Activated T-cell treated with anti-CD3 and anti-CD28 coated beads, Interleukin-2, amount 50 U/mL, for 72 hours (primary cell): Measurements from ENCODE around the gene VWA3B. TPM values are rescaled to one million over a fixed set of nuclear protein-coding genes. Genes with fewer than 3 reads are reported as not detected.
"Not testable (repeated sequence)": the region's sequence is repeated elsewhere in the genome, so short reads cannot be mapped to it uniquely, and the experiment has no call there.

Source experiments
- ATAC-seq, 2 donors: fragments of 150-1000 bp; cut with Tn5 transposase; replicated peaks in 1 of 2; 2 replicates each; pipeline ENCODE4 v1.10.0; 2021; ENCODE audit warnings: moderate library complexity in 2 of 2, mild to moderate bottlenecking in 1 of 2
- DNase-seq, 2 donors: peaks; one replicate each; pipeline ENCODE4 v3.0.0; 2021 to 2022; ENCODE audit warnings: mixed read lengths in 1 of 2
- H3K27ac Mint-ChIP-seq: one replicate; pipeline ENCODE4 v1.8.0; 2022; ENCODE audit warnings: mild to moderate bottlenecking, moderate library complexity, mixed read lengths
- H3K27me3 Mint-ChIP-seq: one replicate; pipeline ENCODE4 v1.8.0; 2022; ENCODE audit warnings: low read depth, mixed read lengths
- H3K36me3 Mint-ChIP-seq, 2 donors: one replicate each; pipeline ENCODE4 v1.8.0; 2022; ENCODE audit warnings: mixed read lengths in 2 of 2, mild to moderate bottlenecking in 1 of 2; ENCODE audit not compliant: insufficient read depth in 2 of 2
- H3K4me1 Mint-ChIP-seq: one replicate; pipeline ENCODE4 v1.8.0; 2022; ENCODE audit warnings: low read depth, mixed read lengths
- H3K4me3 Mint-ChIP-seq, 2 donors: one replicate each; pipeline ENCODE4 v1.8.0; 2022; ENCODE audit warnings: mild to moderate bottlenecking in 2 of 2, mixed read lengths in 2 of 2, moderate library complexity in 2 of 2
- H3K9me3 Mint-ChIP-seq, 2 donors: one replicate each; pipeline ENCODE4 v1.8.0; 2022; ENCODE audit warnings: mixed read lengths in 2 of 2
- total RNA-seq, 2 donors: library from RNA; stranded (reverse); gene quantifications; one replicate each; pipeline ENCODE4 v1.2.3, GENCODE V29; 2022

The VWA3B gene
- total RNA-seq, 2 donors from 2014 or later = 0.19 to 0.21 TPM

DNA sequence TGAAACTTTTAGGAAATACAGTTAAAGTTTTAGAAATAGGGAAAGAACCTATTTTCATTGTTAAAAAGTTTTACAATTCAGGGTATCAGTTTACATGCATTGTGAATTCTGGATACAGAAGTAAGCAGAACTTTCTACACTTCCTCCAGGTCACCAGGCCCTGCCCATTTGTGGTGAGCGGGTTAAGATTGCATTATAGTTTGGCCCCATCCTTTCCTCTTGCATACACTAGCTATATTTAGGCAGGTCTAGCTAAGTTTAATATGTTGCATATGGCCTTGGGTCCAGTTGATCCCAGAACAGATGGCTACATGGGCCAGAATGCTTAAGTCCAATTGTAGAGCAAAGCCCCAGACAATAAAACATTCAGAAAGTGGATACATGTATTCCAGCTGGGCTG, 4.8 kb downstream of the VWA3B start:
- Mint-ChIP-seq H3K9me3 (peaks cover 6 to 10% of the 10 kb centered on the region in 2 donors), H3K4me1 (peaks cover 12% of the 10 kb centered on the region), H3K27me3 (peaks cover 10% of the 10 kb centered on the region), H3K27ac (no peak overlapping the region), H3K4me3 (no peak overlapping the region), H3K36me3 (peaks cover 7 to 10% of the 10 kb centered on the region in 2 donors)
- DNase-seq (no peak), ATAC-seq (no peak)

DNA sequence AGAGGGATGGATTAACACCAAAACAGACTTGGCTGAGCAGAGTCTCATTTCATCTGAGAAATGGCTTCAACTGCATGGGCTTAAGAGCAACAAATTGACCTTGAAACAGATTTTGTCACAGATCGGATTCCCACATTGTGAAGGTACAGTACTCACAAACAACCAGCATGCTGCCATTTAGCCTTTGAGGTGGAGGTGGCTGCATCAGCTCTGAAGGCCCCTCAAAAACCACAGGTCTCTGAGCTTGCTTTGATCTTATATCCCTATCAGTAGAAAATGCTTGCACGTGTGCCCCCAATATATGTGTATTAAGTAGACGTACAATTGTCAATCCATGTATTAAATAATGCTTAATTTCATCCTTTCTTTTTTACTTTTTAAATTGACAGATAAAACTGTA, 6.2 kb downstream of the VWA3B start:
- Mint-ChIP-seq H3K27ac (no peak overlapping the region), H3K27me3 (peaks cover 6% of the 10 kb centered on the region), H3K36me3 (peaks cover 10% of the 10 kb centered on the region in 2 donors), H3K4me1 (no peaks in the 10 kb centered on the region), H3K9me3 (peaks cover 8 to 13% of the 10 kb centered on the region in 2 donors), H3K4me3 (no peak overlapping the region)
- DNase-seq (no peak), ATAC-seq (no peak)

DNA sequence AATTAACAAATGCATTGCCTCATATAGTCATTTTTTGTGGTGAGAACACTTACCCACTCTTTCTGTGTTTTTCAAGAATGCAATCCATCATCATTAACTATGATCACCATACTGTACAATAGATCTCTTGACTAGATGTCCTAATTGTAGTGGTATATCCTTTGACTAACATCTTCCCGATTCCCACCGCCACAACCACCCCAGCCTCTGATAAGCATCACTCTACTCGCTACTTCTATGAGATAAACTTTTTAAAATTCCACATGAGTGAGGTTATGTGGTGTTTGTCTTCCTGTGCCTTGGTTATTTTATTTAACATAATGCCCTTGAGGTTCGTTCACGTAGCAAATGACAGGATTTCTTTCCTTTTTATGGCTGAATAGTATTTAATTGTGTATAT, 6.6 kb downstream of the VWA3B start:
- no peak overlapping the region for H3K4me3 Mint-ChIP-seq
- peaks cover 8% of the 10 kb centered on the region for H3K27me3 Mint-ChIP-seq
- H3K27ac Mint-ChIP-seq = no peak overlapping the region
- H3K4me1 Mint-ChIP-seq = no peaks in the 10 kb centered on the region
- ATAC-seq (no peak), DNase-seq (no peak)
- H3K36me3 Mint-ChIP-seq = peaks cover 10 to 13% of the 10 kb centered on the region in 2 donors
- H3K9me3 Mint-ChIP-seq = peaks cover 11 to 13% of the 10 kb centered on the region in 2 donors

DNA sequence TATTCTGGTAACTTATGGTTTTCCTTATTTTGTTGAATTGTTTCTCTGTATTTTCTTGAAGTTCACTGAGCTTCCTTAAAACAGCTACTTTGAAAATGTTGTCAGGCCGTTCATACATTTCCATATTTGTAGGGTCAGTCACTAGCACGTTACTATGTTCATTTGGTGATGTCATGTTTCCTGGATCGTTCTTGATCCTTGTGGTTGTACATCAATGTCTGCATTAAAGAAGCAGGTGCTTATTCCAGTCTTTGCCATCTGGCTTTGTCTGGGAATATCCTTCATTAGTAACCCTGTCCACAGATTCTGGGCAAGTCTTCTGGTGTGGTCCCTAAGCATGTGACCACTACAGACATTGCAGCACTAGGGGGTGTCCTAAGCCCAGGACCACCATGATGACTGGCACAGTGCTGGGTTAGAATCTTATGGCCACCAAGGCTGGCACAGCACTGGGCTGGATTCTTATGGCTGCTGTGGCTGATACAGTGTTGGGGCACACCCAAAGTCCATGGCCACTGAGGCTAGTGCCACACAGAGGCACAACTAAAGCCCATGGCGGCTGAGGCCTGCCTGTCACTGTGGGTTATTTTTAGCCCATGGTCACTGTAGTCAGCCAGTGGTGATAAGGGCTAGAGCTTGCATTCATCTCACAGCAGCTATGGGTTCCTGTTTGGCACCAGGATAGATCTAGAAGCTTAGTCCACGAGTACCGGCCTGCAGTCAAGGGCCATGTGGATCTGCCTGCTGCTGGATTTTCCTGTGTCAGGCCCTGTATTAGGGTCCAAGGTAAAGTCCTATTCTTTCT, 13.2 kb downstream of the VWA3B start:
- Mint-ChIP-seq H3K27ac (no peak overlapping the region), H3K27me3 (peaks cover 18% of the 10 kb centered on the region)

DNA sequence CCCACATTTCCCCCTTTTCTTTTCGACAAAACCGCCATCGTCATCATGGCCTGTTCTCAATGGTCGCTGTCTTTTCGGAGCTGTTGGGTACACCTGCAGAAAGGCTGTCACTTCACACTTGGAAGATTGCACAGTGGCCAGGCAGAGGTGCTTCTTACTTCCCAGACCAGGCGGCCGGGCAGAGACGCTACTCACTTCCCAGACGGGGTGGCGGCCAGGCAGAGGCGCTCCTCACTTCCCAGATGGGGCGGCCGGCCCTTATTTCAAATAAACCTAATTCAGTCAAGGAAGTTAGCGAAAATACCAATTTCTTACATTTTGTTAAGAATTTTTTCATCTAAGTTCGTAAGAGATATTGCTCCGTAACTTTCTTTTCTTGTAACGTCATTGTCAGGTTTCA, 15.3 kb downstream of the VWA3B start:
- H3K9me3 Mint-ChIP-seq = peaks cover 5 to 10% of the 10 kb centered on the region in 2 donors
- not testable (repeated sequence) for ATAC-seq, DNase-seq, H3K4me3 Mint-ChIP-seq, H3K36me3 Mint-ChIP-seq, H3K27ac Mint-ChIP-seq, H3K4me1 Mint-ChIP-seq
- H3K27me3 Mint-ChIP-seq = peaks cover 18% of the 10 kb centered on the region

More for the DNA sequence above, 13.2 kb downstream of the VWA3B start:
- H3K9me3 Mint-ChIP-seq = peaks cover 10 to 17% of the 10 kb centered on the region in 2 donors
- peaks cover 8 to 18% of the 10 kb centered on the region in 2 donors for H3K36me3 Mint-ChIP-seq
- no peaks in the 10 kb centered on the region for H3K4me1 Mint-ChIP-seq
- DNase-seq (no peak), ATAC-seq (no peak)
- no peak overlapping the region for H3K4me3 Mint-ChIP-seq

DNA sequence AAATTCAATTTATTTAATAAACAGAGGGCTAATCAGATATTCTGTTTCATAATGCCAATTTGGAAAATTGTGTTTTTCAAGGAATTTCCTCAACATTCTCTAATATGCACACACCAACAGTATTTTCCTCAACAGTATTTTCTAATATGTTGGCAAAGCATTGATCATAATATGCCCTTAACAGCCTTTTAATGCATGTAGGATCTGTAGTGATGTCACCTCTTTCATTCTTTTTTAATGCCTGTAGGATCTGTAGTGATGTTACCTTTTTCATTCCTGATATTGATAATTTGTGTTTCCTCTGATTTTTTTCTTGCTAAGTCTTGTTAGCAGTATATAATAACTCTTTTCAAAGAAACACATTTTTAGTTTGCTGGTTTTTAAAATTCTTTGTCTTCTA, 15.9 kb downstream of the VWA3B start:
- Mint-ChIP-seq H3K4me3 (no peak overlapping the region), H3K27me3 (peaks cover 21% of the 10 kb centered on the region), H3K4me1 (no peaks in the 10 kb centered on the region), H3K36me3 (peaks cover 1 to 8% of the 10 kb centered on the region in 2 donors), H3K9me3 (peaks cover 4 to 10% of the 10 kb centered on the region in 2 donors), H3K27ac (no peak overlapping the region)
- no peak for ATAC-seq
- DNase-seq = no peak

DNA sequence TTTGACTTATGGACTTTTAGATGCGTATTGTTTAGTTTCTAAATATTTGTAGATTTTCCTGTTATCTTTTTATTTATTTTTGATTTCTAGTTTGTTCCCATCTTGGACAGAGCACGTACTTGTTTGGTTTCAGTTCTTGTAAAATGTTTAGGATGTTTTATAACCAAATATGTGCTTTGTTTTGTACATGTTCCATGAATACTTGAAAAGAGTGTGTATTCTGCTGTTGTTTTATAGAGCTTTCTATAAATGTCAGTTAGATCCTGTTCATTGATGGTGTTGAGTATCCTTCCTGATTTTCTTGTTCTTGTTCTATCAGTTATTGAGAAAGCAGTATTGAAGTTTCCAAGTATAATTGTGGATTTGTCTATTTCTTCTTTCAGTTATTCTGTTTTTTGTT, 21.1 kb downstream of the VWA3B start:
- Mint-ChIP-seq H3K4me3 (no peak overlapping the region), H3K9me3 (peaks cover 7 to 12% of the 10 kb centered on the region in 2 donors), H3K27me3 (peaks cover 38% of the 10 kb centered on the region), H3K36me3 (peaks cover 3 to 14% of the 10 kb centered on the region in 2 donors), H3K27ac (no peak overlapping the region), H3K4me1 (no peaks in the 10 kb centered on the region)
- ATAC-seq = no peak
- DNase-seq = no peak

DNA sequence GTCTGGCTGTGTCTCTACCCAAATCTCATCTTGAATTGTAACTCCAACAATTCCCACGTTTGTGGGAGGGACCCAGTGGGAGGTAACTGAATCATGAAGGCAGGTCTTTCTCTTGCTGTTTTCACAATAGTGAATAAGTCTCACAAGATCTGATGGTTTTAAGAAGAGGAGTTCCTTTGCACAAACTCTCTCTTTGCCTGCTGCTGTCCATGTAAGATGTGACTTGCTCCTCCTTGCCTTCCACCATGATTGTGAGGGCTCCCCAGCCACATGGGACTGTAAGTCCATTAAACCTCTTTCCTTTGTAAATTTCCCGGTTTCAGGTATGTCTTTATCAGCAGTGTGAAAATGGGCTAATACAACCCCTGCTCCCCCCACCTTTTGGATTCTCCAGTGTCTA, 23.8 kb downstream of the VWA3B start:
- H3K27me3 Mint-ChIP-seq = peaks cover 38% of the 10 kb centered on the region
- no peak for ATAC-seq
- no peak for DNase-seq
- no peak overlapping the region for H3K27ac Mint-ChIP-seq
- no peaks in the 10 kb centered on the region for H3K4me1 Mint-ChIP-seq
- H3K4me3 Mint-ChIP-seq = no peak overlapping the region
- peaks cover 5 to 10% of the 10 kb centered on the region in 2 donors for H3K9me3 Mint-ChIP-seq
- peaks cover 3 to 13% of the 10 kb centered on the region in 2 donors for H3K36me3 Mint-ChIP-seq

DNA sequence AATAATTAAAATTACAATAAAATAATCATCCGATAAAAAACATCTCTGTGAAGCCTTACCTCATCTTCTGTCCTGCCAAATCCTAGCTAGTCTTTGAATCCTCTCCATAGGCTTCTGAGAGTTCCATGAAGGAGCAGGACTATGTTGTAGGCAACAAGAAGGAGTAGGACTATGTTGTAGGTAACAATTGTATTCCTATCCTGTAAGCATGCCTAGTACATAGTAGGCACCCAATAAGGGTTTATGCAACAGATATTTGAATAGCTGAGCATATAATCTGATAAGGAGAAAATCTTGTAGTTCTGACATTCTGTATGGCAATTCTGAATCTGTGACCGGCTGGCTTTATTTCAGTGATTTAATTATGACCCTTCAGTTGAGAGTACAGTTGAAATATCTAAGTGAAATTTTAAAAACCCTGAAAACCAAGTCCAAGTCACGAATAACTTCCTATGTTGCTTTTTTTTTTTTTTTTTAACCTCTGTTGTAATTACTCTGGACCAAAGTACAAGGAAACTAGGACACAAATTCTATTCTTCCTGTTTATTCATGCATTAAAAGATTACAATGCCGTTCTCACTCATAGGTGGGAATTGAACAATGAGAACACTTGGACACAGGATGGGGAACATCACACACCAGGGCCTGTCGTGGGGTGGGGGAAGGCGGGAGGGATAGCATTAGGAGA, 27.8 kb downstream of the VWA3B start:
- H3K4me1 Mint-ChIP-seq = no peaks in the 10 kb centered on the region
- H3K27ac Mint-ChIP-seq = no peak overlapping the region
- H3K9me3 Mint-ChIP-seq = peaks cover 5 to 8% of the 10 kb centered on the region in 2 donors
- peaks cover 40% of the 10 kb centered on the region for H3K27me3 Mint-ChIP-seq
- H3K4me3 Mint-ChIP-seq = no peak overlapping the region
- peaks cover 3 to 13% of the 10 kb centered on the region in 2 donors for H3K36me3 Mint-ChIP-seq
- no peak for DNase-seq
- ATAC-seq = no peak

DNA sequence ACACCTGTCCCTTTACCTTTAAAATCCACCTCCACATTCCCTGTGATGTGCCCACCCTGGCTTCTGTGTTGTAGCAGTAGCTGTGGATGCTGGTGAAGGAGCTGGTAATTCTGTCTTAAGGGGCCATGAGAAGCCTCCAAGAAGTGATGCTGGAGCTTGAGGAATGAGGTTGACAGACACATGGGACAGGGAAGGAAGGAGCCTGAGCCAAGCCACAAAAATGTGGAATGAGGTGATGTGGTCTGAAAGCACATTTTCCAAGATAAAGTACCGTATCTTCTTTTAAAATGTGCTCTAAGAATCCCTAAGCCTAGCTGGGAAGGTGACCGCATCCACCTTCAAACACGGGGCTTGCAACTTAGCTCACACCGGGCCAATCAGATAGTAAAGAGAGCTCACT, 31.2 kb downstream of the VWA3B start:
- Mint-ChIP-seq H3K4me1 (peaks cover 4% of the 10 kb centered on the region), H3K27ac (no peak overlapping the region), H3K9me3 (no peaks in the 10 kb centered on the region), H3K36me3 (no peaks in the 10 kb centered on the region), H3K4me3 (no peak overlapping the region), H3K27me3 (peaks cover 31% of the 10 kb centered on the region)
- DNase-seq = no peak
- no peak for ATAC-seq

DNA sequence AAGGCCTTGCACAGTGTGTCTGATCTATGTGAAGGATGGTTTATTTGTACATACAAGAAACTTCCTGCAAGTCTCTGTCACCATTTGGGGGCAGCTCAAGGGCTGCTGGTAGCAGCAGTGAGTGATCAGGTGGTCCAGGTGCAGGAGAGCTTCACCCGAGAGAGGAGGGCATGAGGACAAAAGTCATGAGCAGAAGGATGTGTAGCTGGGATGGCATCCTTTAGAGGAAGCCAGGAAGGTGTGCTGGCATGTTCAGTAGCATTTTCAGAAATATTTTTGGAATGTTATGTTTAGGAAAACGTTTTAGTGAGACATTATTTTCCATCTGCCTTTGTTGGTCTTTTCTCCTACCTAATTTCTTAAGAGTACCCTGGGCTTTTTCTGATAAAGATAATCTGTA, 31.9 kb downstream of the VWA3B start:
- Mint-ChIP-seq H3K36me3 (no peaks in the 10 kb centered on the region), H3K4me3 (no peak overlapping the region), H3K4me1 (peaks cover 9% of the 10 kb centered on the region), H3K9me3 (no peaks in the 10 kb centered on the region), H3K27me3 (peaks cover 33% of the 10 kb centered on the region), H3K27ac (no peak overlapping the region)
- ATAC-seq = no peak
- no peak for DNase-seq

DNA sequence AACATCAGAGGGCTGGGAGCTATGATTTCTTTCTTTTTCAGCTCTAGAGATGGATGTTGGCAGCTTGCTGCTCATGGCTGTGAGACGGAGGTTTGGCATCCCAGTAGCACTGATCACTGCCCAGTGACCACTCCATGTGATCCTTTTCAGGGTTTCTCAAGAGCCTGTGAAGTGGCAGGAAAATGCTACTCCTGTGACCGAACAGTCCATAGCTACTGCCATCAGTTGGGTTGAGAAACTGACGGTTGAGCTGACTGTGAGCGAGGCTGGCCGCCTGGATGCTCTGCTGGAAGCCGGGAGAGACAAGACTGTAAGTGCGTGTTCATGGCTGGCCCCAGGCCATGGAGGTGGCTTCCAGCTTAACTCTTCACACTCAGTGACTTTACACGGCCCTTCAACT, 34.2 kb downstream of the VWA3B start:
- no peaks in the 10 kb centered on the region for H3K36me3 Mint-ChIP-seq
- DNase-seq = no peak
- H3K4me3 Mint-ChIP-seq = no peak overlapping the region
- peaks cover 9% of the 10 kb centered on the region for H3K4me1 Mint-ChIP-seq
- ATAC-seq = no peak
- no peaks in the 10 kb centered on the region for H3K9me3 Mint-ChIP-seq
- peaks cover 43% of the 10 kb centered on the region for H3K27me3 Mint-ChIP-seq
- no peak overlapping the region for H3K27ac Mint-ChIP-seq

DNA sequence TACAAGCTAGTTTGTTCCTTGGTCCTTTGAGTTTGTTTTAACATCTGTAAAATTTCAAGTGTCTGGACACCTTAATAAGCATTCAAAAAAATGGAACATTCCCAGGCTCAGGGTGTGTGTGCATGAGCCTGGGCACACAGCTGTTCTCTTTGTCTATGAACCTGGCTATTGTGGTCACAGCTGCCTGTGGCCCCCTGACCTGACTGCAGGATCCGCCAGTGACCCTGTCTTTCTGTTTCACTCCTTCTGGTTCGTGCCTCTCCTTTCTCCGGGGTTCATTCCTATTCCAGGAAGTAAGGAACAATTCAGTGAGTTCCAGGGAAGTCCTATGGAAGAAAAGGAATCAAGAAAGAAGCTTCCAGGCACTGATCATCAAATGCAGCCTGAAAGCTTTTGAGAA, 35.6 kb downstream of the VWA3B start:
- no peak for ATAC-seq
- no peaks in the 10 kb centered on the region for H3K9me3 Mint-ChIP-seq
- no peaks in the 10 kb centered on the region for H3K36me3 Mint-ChIP-seq
- H3K4me3 Mint-ChIP-seq = no peak overlapping the region
- H3K27me3 Mint-ChIP-seq = peaks cover 37% of the 10 kb centered on the region
- DNase-seq = no peak
- H3K27ac Mint-ChIP-seq = no peak overlapping the region
- peaks cover 9% of the 10 kb centered on the region for H3K4me1 Mint-ChIP-seq
